Small intestine (tissue), 7 donors: ENCODE data around the gene CEP76. TPM values are rescaled to one million over a fixed set of nuclear protein-coding genes. Genes with fewer than 3 reads are reported as not detected.
"Not testable (repeated sequence)": the region's sequence is repeated elsewhere in the genome, so short reads cannot be mapped to it uniquely, and the experiment has no call there.

Source experiments
- DNase-seq, 2 donors: peaks; one replicate each; pipeline versions ENCODE4 v3.0.0 to v3.0.0-alpha.2; 2013
- FAIRE-seq: peaks from 2 replicates; lab custom pipeline; 2012; peaks lifted over from hg19 to GRCh38; lab: Jason Lieb, UNC
- H3K27ac ChIP-seq, 3 donors: one replicate each; pipeline ENCODE4 v1.5.1; 2013; ENCODE audit warnings: low read length in 2 of 3, mild to moderate bottlenecking in 2 of 3, control low read depth in 1 of 3, inconsistent platforms in 1 of 3, low read depth in 1 of 3, moderate library complexity in 1 of 3
- H3K27me3 ChIP-seq, 3 donors: one replicate each; pipeline ENCODE4 v1.6.1; 2013; ENCODE audit warnings: low read length in 3 of 3, inconsistent platforms in 1 of 3; ENCODE audit not compliant: control insufficient read depth in 3 of 3, insufficient read depth in 3 of 3
- H3K36me3 ChIP-seq, 3 donors: one replicate each; pipeline ENCODE4 v1.6.1; 2013; ENCODE audit warnings: low read length in 3 of 3, inconsistent platforms in 1 of 3, low read depth in 1 of 3, mild to moderate bottlenecking in 1 of 3, moderate library complexity in 1 of 3; ENCODE audit not compliant: control insufficient read depth in 3 of 3, insufficient read depth in 2 of 3
- H3K4me1 ChIP-seq, 3 donors: one replicate each; pipeline ENCODE4 v1.6.1; 2013; ENCODE audit warnings: low read length in 2 of 3, inconsistent platforms in 1 of 3, low read depth in 1 of 3, mild to moderate bottlenecking in 1 of 3, moderate library complexity in 1 of 3; ENCODE audit not compliant: control insufficient read depth in 3 of 3, insufficient read depth in 2 of 3
- H3K4me3 ChIP-seq, 3 donors: one replicate each; pipeline ENCODE4 v1.5.1; 2013; ENCODE audit warnings: low read length in 3 of 3, control low read depth in 1 of 3, inconsistent platforms in 1 of 3, low read depth in 1 of 3, mild to moderate bottlenecking in 1 of 3, moderate library complexity in 1 of 3
- H3K9me3 ChIP-seq, 2 donors: one replicate each; pipeline ENCODE4 v1.6.1; 2013; ENCODE audit warnings: low read depth in 1 of 2, low read length in 1 of 2; ENCODE audit not compliant: control insufficient read depth in 2 of 2, insufficient read depth in 1 of 2
- WGBS, 3 donors: extraction: QIAGEN DNeasy Blood & Tissue Kit; methylation state at CpG; one replicate each; pipeline ENCODE4 v1.1.7; 2013; 5-methylcytosine and 5-hydroxymethylcytosine counted together
- polyA plus RNA-seq, 4 donors: library from polyadenylated mRNA; stranded (reverse) in 3 of 4; unstranded in 1 of 4; fragments of 200-250 nt in 3 of 4; fragments of 120-200 nt in 1 of 4; gene quantifications; one replicate each; pipeline versions ENCODE4 v1.2.1 to v1.2.3, GENCODE V29; 2013
- donor health status: healthy with polysubstance abuse.
- donor health status: control.
- donor health status: control.
- donor health status: Bipolar disorder and iron deficiency.
- donor health status: healthy.

The CEP76 gene
- polyA plus RNA-seq, 4 donors, result 2.7 to 7.3 (median 5.0) TPM

- 76 to 85% (median 82%) methylated on average over 7 of the region's 7 CpGs for WGBS, 3 donors
- Histone ChIP-seq H3K9me3 (no peaks in the 10 kb centered on the region), H3K36me3 (no peaks in the 10 kb centered on the region), H3K4me1 (no peaks in the 10 kb centered on the region), H3K27me3 (no peaks in the 10 kb centered on the region), H3K27ac (no peak overlapping the region), H3K4me3 (no peak overlapping the region)
- no peak for FAIRE-seq
- DNase-seq, result no peak
These were observed 72.4 kb downstream of the CEP76 start for GRCh38 chr18:12630136-12630535.

- Histone ChIP-seq H3K27me3 (no peaks in the 10 kb centered on the region), H3K4me1 (no peaks in the 10 kb centered on the region), H3K4me3 (no peak overlapping the region), H3K27ac (no peak overlapping the region), H3K9me3 (no peaks in the 10 kb centered on the region), H3K36me3 (no peaks in the 10 kb centered on the region)
- FAIRE-seq, result no peak
- DNase-seq, result no peak
- 56 to 71% (median 69%) methylated on average over 4 of the region's 4 CpGs for WGBS, 3 donors
These were observed 73.5 kb downstream of the CEP76 start for GRCh38 chr18:12628706-12629702.

GRCh38 chr18:12627199-12627598 lies 75.3 kb downstream of the CEP76 start:
- DNase-seq, FAIRE-seq, H3K27me3 ChIP-seq, H3K27ac ChIP-seq, H3K9me3 ChIP-seq, H3K36me3 ChIP-seq, H3K4me1 ChIP-seq, H3K4me3 ChIP-seq: not testable (repeated sequence)
- WGBS, 3 donors, result 83 to 92% (median 90%) methylated on average over 3 of the region's 3 CpGs

- H3K27me3 ChIP-seq, result no peaks in the 10 kb centered on the region
- no peaks in the 10 kb centered on the region for H3K9me3 ChIP-seq
- no peaks in the 10 kb centered on the region for H3K4me1 ChIP-seq
- no peaks in the 10 kb centered on the region for H3K36me3 ChIP-seq
- H3K27ac ChIP-seq, result no peak overlapping the region
- DNase-seq (no peak), FAIRE-seq (no peak)
- 85 to 91% (median 91%) methylated on average over 4 of the region's 4 CpGs for WGBS, 3 donors
- H3K4me3 ChIP-seq, result no peak overlapping the region
These were observed 77.3 kb downstream of the CEP76 start for GRCh38 chr18:12625241-12625640.

Other genes with a start within 250 kb of the CEP76 start
- 1 to 10 TPM; 1.6 to 4.0 (median 2.1) TPM for gene SPIRE1, start 44.6 kb downstream of the CEP76 start, polyA plus RNA-seq
- 10 to 100 TPM; 76.5 to 84.0 (median 80.8) TPM for gene PSMG2, start 319 bp upstream of the CEP76 start, polyA plus RNA-seq
- 10 to 100 TPM; 25.7 to 53.9 (median 31.1) TPM for gene PTPN2, start 181.5 kb upstream of the CEP76 start, polyA plus RNA-seq
- 10 to 100 TPM; 15.2 to 30.9 (median 18.0) TPM for gene SEH1L, start 245.3 kb upstream of the CEP76 start, polyA plus RNA-seq